ENCODE measurements around the gene CADPS2. TPM values are rescaled to one million over a fixed set of nuclear protein-coding genes. Genes with fewer than 3 reads are reported as not detected.

The CADPS2 gene
- total and polyA plus RNA-seq, 4 donors: 16.0 to 76.7 (median 27.7) TPM

- no peaks in the 10 kb centered on the region for H3K27me3 ChIP-seq (ENCODE audit: control insufficient read depth in 3 of 3, insufficient read depth in 3 of 3, low read length in 2 of 3)
- no peaks in the 10 kb centered on the region for H3K36me3 ChIP-seq (ENCODE audit: control insufficient read depth in 4 of 4, insufficient read depth in 4 of 4, low read length in 4 of 4)
- no peak for ATAC-seq (ENCODE audit: insufficient read depth, low FRiP score)
- DNase-seq: peak in 2 of 3 donors; percentile 9 to 15
- peak overlapping the region in 1 of 2 donors; percentile 70 for H3K27ac ChIP-seq (ENCODE audit: low read depth in 1 of 2, low read length in 1 of 2)
- WGBS, 2 donors: 41 to 46% methylated on average over 6 of the region's 6 CpGs
- no peak for TF ChIP-seq CTCF (IDR thresholded peaks at IDR 0.05; ENCODE audit: control extremely low read depth, extremely low read depth)
- no peak overlapping the region for H3K4me3 ChIP-seq
- H3K9me3 ChIP-seq (ENCODE audit: control insufficient read depth in 4 of 4, insufficient read depth in 3 of 4, low read length in 3 of 4): peaks cover 0 to 2% (median 0%) of the 10 kb centered on the region in 4 donors
- H3K4me1 ChIP-seq (ENCODE audit: control insufficient read depth in 5 of 5, insufficient read depth in 5 of 5, low read length in 5 of 5): peaks cover 0 to 6% (median 4%) of the 10 kb centered on the region in 5 donors
- peak overlapping the region in 1 of 2 donors; percentile 14 for H3K9ac ChIP-seq (ENCODE audit: insufficient read depth in 1 of 2, low read length in 2 of 2)
These were observed 83.9 kb downstream of the CADPS2 start for GRCh38 chr7:122802301-122802751.

GRCh38 chr7:122791959-122792545 lies 94.2 kb downstream of the CADPS2 start:
- no peak for TF ChIP-seq CTCF (IDR thresholded peaks at IDR 0.05; ENCODE audit: control extremely low read depth, extremely low read depth)
- WGBS, 2 donors: 92 to 94% methylated on average over 3 of the region's 3 CpGs
- Histone ChIP-seq H3K27me3 (ENCODE audit: control insufficient read depth in 3 of 3, insufficient read depth in 3 of 3, low read length in 2 of 3) (no peaks in the 10 kb centered on the region), H3K4me1 (ENCODE audit: control insufficient read depth in 5 of 5, insufficient read depth in 5 of 5, low read length in 5 of 5) (peaks cover 0 to 11% (median 0%) of the 10 kb centered on the region in 5 donors), H3K4me3 (no peak overlapping the region), H3K9ac (ENCODE audit: insufficient read depth in 1 of 2, low read length in 2 of 2) (no peak overlapping the region), H3K9me3 (ENCODE audit: control insufficient read depth in 4 of 4, insufficient read depth in 3 of 4, low read length in 3 of 4) (no peaks in the 10 kb centered on the region), H3K27ac (ENCODE audit: low read depth in 1 of 2, low read length in 1 of 2) (no peak overlapping the region), H3K36me3 (ENCODE audit: control insufficient read depth in 4 of 4, insufficient read depth in 4 of 4, low read length in 4 of 4) (peaks cover 0 to 5% (median 4%) of the 10 kb centered on the region in 4 donors)
- DNase-seq (no peak), ATAC-seq (ENCODE audit: insufficient read depth, low FRiP score) (no peak)

GRCh38 chr7:122790591-122790990 lies 95.7 kb downstream of the CADPS2 start:
- Histone ChIP-seq H3K4me1 (ENCODE audit: control insufficient read depth in 5 of 5, insufficient read depth in 5 of 5, low read length in 5 of 5) (peaks cover 0 to 11% (median 0%) of the 10 kb centered on the region in 5 donors), H3K4me3 (no peak overlapping the region), H3K9me3 (ENCODE audit: control insufficient read depth in 4 of 4, insufficient read depth in 3 of 4, low read length in 3 of 4) (no peaks in the 10 kb centered on the region), H3K27me3 (ENCODE audit: control insufficient read depth in 3 of 3, insufficient read depth in 3 of 3, low read length in 2 of 3) (no peaks in the 10 kb centered on the region), H3K27ac (ENCODE audit: low read depth in 1 of 2, low read length in 1 of 2) (no peak overlapping the region), H3K36me3 (ENCODE audit: control insufficient read depth in 4 of 4, insufficient read depth in 4 of 4, low read length in 4 of 4) (peaks cover 0 to 5% (median 4%) of the 10 kb centered on the region in 4 donors), H3K9ac (ENCODE audit: insufficient read depth in 1 of 2, low read length in 2 of 2) (no peak overlapping the region)
- no peak for ATAC-seq (ENCODE audit: insufficient read depth, low FRiP score)
- no peak for TF ChIP-seq CTCF (IDR thresholded peaks at IDR 0.05; ENCODE audit: control extremely low read depth, extremely low read depth)
- 84 to 91% methylated on average over 2 of the region's 2 CpGs for WGBS, 2 donors
- no peak for DNase-seq

All from lung (tissue), 12 donors.